ENCODE results near the gene P3H3. TPM values are rescaled to one million over a fixed set of nuclear protein-coding genes. Genes with fewer than 3 reads are reported as not detected.

P3H3 gene
- polyA plus RNA-seq, 2 of the 4 experiments (the other 2 are of a cell fraction), result 8.6 to 21.9 TPM

GRCh38 chr12:6837370-6838060, 9.3 kb downstream of the P3H3 start:
- CTCF ChIA-PET, result interaction anchor here (0.9 to 29.8 kb wide), 10 partner anchors 12 to 267 kb away, joined by 3 to 306 read pairs (median 11); partner anchors contain the start of genes CDCA3, GPR162, MLF2 and USP5
- Histone ChIP-seq H3K9me3 (no peaks in the 10 kb centered on the region), H3K4me2 (no peak overlapping the region), H3K4me1 (no peaks in the 10 kb centered on the region), H3K27ac (no peak overlapping the region), H3K4me3 (no peak overlapping the region)
- no peak for DNase-seq (ENCODE audit: low read depth in 1 of 2, low spot score in 1 of 2)
- WGBS (ENCODE audit: missing lambda C conversion rate), result 91% methylated on average over 24 of the region's 26 CpGs
- no peak for ATAC-seq
- no peak for TF ChIP-seq POLR2AphosphoS2 (conservative IDR thresholded peaks at IDR 0.05; ENCODE audit: low read length)
- no peak for TF ChIP-seq HOXB13 (CRISPR knock-in tag; IDR thresholded peaks at IDR 0.05; ENCODE audit: low read depth)
- TF ChIP-seq RNF2 (IDR thresholded peaks at IDR 0.05; ENCODE audit: borderline replicate concordance, low read depth), result no peak
- no peak for TF ChIP-seq PBX3 (IDR thresholded peaks at IDR 0.05)
- no peak for TF ChIP-seq RARB (CRISPR knock-in tag; IDR thresholded peaks at IDR 0.05)
- TF ChIP-seq RAD21 (conservative IDR thresholded peaks at IDR 0.05 in 1 of 2, IDR thresholded peaks at IDR 0.05 in 1 of 2), result no peak
- TF ChIP-seq, protein P1, sequence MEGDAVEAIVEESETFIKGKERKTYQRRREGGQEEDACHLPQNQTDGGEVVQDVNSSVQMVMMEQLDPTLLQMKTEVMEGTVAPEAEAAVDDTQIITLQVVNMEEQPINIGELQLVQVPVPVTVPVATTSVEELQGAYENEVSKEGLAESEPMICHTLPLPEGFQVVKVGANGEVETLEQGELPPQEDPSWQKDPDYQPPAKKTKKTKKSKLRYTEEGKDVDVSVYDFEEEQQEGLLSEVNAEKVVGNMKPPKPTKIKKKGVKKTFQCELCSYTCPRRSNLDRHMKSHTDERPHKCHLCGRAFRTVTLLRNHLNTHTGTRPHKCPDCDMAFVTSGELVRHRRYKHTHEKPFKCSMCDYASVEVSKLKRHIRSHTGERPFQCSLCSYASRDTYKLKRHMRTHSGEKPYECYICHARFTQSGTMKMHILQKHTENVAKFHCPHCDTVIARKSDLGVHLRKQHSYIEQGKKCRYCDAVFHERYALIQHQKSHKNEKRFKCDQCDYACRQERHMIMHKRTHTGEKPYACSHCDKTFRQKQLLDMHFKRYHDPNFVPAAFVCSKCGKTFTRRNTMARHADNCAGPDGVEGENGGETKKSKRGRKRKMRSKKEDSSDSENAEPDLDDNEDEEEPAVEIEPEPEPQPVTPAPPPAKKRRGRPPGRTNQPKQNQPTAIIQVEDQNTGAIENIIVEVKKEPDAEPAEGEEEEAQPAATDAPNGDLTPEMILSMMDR (IDR thresholded peaks at IDR 0.05), result no peak
- no peak for TF ChIP-seq HOXA7 (CRISPR knock-in tag; IDR thresholded peaks at IDR 0.05)
- TF ChIP-seq, protein P2, sequence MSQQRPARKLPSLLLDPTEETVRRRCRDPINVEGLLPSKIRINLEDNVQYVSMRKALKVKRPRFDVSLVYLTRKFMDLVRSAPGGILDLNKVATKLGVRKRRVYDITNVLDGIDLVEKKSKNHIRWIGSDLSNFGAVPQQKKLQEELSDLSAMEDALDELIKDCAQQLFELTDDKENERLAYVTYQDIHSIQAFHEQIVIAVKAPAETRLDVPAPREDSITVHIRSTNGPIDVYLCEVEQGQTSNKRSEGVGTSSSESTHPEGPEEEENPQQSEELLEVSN (IDR thresholded peaks at IDR 0.05; ENCODE audit: borderline replicate concordance, low read depth), result no peak
- no peak for TF ChIP-seq KDM5A (IDR thresholded peaks at IDR 0.05)
- TF ChIP-seq PHF8 (IDR thresholded peaks at IDR 0.05; ENCODE audit: borderline replicate concordance, low read depth), result no peak
- no peak for FAIRE-seq
- POLR2A ChIA-PET, result interaction anchor here (2.2 kb wide), 1 partner anchor 14 kb away, joined by 10 read pairs; the partner anchor contains the start of genes CDCA3 and USP5

- no peaks in the 10 kb centered on the region for H3K9me3 ChIP-seq
- H3K4me2 ChIP-seq, result no peak overlapping the region
- no peak for ATAC-seq
- no peak overlapping the region for H3K4me3 ChIP-seq
- no peak overlapping the region for H3K27ac ChIP-seq
- FAIRE-seq, result no peak
- ChIA-PET POLR2A (interaction anchor here (2.3 kb wide), 1 partner anchor 13 kb away, joined by 7 read pairs; the partner anchor contains the start of genes CDCA3 and USP5), CTCF (interaction anchor here (1.0 to 29.8 kb wide), 11 partner anchors 7 to 222 kb away, joined by 3 to 306 read pairs (median 5); partner anchors contain the start of genes CDCA3, MLF2, P3H3 and PTMS)
- H3K4me1 ChIP-seq, result no peaks in the 10 kb centered on the region
- no peak for DNase-seq (ENCODE audit: low read depth in 1 of 2, low spot score in 1 of 2)
- WGBS (ENCODE audit: missing lambda C conversion rate), result 88% methylated on average over 16 of the region's 16 CpGs
- TF ChIP-seq POLR2AphosphoS2 (conservative IDR thresholded peaks at IDR 0.05; ENCODE audit: low read length), result no peak
- no peak for TF ChIP-seq FOSL2 (IDR thresholded peaks at IDR 0.05)
- TF ChIP-seq FOSL2 (CRISPR knock-in tag; IDR thresholded peaks at IDR 0.05), result no peak
- TF ChIP-seq HES2 (IDR thresholded peaks at IDR 0.05), result no peak
- no peak for TF ChIP-seq MAX (IDR thresholded peaks at IDR 0.05)
- TF ChIP-seq RCOR1 (IDR thresholded peaks at IDR 0.05; ENCODE audit: low read depth, low read length), result no peak
- TF ChIP-seq RARB (CRISPR knock-in tag; IDR thresholded peaks at IDR 0.05), result no peak
- no peak for TF ChIP-seq HEYL (CRISPR knock-in tag; IDR thresholded peaks at IDR 0.05)
- TF ChIP-seq SMC3 (IDR thresholded peaks at IDR 0.05), result no peak
- TF ChIP-seq TP53 (CRISPR knock-in tag; IDR thresholded peaks at IDR 0.05), result no peak
- TF ChIP-seq SREBF2 (IDR thresholded peaks at IDR 0.05), result no peak
- TF ChIP-seq HDAC2 (IDR thresholded peaks at IDR 0.05), result no peak
- no peak for TF ChIP-seq ATOH8 (CRISPR knock-in tag; IDR thresholded peaks at IDR 0.05; ENCODE audit: low read depth)
- no peak for TF ChIP-seq NFE2L2 (conservative IDR thresholded peaks at IDR 0.05; ENCODE audit: low read length)
- TF ChIP-seq, protein P2 (IDR thresholded peaks at IDR 0.05; ENCODE audit: borderline replicate concordance, low read depth), result no peak
- no peak for TF ChIP-seq EP300 (IDR thresholded peaks at IDR 0.05)
- TF ChIP-seq HOXB5 (CRISPR knock-in tag; IDR thresholded peaks at IDR 0.05), result no peak
- no peak for TF ChIP-seq REST (IDR thresholded peaks at IDR 0.05)
Observed at GRCh38 chr12:6838854-6839253, 10.6 kb downstream of the P3H3 start.

Measured in A549 (cell line).